Chondrocyte (in vitro differentiated cells): ENCODE data around the gene ATF3. TPM values are rescaled to one million over a fixed set of nuclear protein-coding genes. Genes with fewer than 3 reads are reported as not detected.

Experiments
- DNase-seq: peaks from one replicate; pipeline ENCODE4 v3.0.0; 2021; ENCODE audit warnings: mixed read lengths, low spot score
- H3K27ac Mint-ChIP-seq: one replicate; pipeline ENCODE4 v1.8.0; 2021; ENCODE audit warnings: mild to moderate bottlenecking, moderate library complexity, mixed read lengths; ENCODE audit not compliant: unreplicated experiment
- H3K27me3 Mint-ChIP-seq: 2 replicates; pipeline ENCODE4 v1.8.0; 2021; ENCODE audit warnings: low read depth, mixed read lengths
- H3K36me3 Mint-ChIP-seq: 2 replicates; pipeline ENCODE4 v1.8.0; 2021; ENCODE audit warnings: low read depth, mixed read lengths
- H3K4me1 Mint-ChIP-seq: 2 replicates; pipeline ENCODE4 v1.8.0; 2021; ENCODE audit warnings: low read depth, mild to moderate bottlenecking, mixed read lengths
- H3K4me3 Mint-ChIP-seq: one replicate; pipeline ENCODE4 v1.8.0; 2021; ENCODE audit warnings: mild to moderate bottlenecking, moderate library complexity, mixed read lengths; ENCODE audit not compliant: unreplicated experiment
- H3K9me3 Mint-ChIP-seq: 2 replicates; pipeline ENCODE4 v1.8.0; 2021; ENCODE audit warnings: low read depth, mixed read lengths
- CTCF ChIP-seq: fragments of 200-600 bp; sonication (generic); IDR thresholded peaks from 2 replicates; pipeline ENCODE4 v1.5.0; 2021; ENCODE audit warnings: antibody characterized with exemption, mild to moderate bottlenecking, moderate library complexity
- total RNA-seq: library from RNA; stranded (reverse); gene quantifications from 3 replicates; pipeline ENCODE4 v1.2.1, GENCODE V29; 2021

ATF3 gene
- total RNA-seq, 1 donor from 2014 or later, result 50.2 TPM

- DNase-seq, result no peak
- H3K27ac Mint-ChIP-seq, result no peak overlapping the region
- no peak overlapping the region for H3K4me3 Mint-ChIP-seq
- TF ChIP-seq CTCF, result no peak
- no peaks in the 10 kb centered on the region for H3K36me3 Mint-ChIP-seq
- no peaks in the 10 kb centered on the region for H3K9me3 Mint-ChIP-seq
- peaks cover 23% of the 10 kb centered on the region for H3K4me1 Mint-ChIP-seq
- H3K27me3 Mint-ChIP-seq, result peaks cover 2% of the 10 kb centered on the region
Measured at GRCh38 chr1:212594640-212595039, 13.9 kb upstream of the ATF3 start.

GRCh38 chr1:212595229-212595628, 13.3 kb upstream of the ATF3 start:
- peaks cover 8% of the 10 kb centered on the region for H3K27me3 Mint-ChIP-seq
- H3K36me3 Mint-ChIP-seq, result no peaks in the 10 kb centered on the region
- H3K4me3 Mint-ChIP-seq, result no peak overlapping the region
- peaks cover 23% of the 10 kb centered on the region for H3K4me1 Mint-ChIP-seq
- no peaks in the 10 kb centered on the region for H3K9me3 Mint-ChIP-seq
- H3K27ac Mint-ChIP-seq, result no peak overlapping the region
- no peak for DNase-seq
- no peak for TF ChIP-seq CTCF

GRCh38 chr1:212595787-212596714, 12.5 kb upstream of the ATF3 start:
- no peak for DNase-seq
- Mint-ChIP-seq H3K36me3 (no peaks in the 10 kb centered on the region), H3K4me1 (peaks cover 23% of the 10 kb centered on the region), H3K9me3 (no peaks in the 10 kb centered on the region), H3K27me3 (peaks cover 11% of the 10 kb centered on the region), H3K4me3 (peak overlapping the region; percentile 10), H3K27ac (peak overlapping the region; percentile 92)
- peak; percentile 75 for TF ChIP-seq CTCF

GRCh38 chr1:212596798-212597197, 11.8 kb upstream of the ATF3 start:
- H3K4me1 Mint-ChIP-seq, result peaks cover 23% of the 10 kb centered on the region
- no peak for DNase-seq
- H3K36me3 Mint-ChIP-seq, result no peaks in the 10 kb centered on the region
- no peak for TF ChIP-seq CTCF
- peaks cover 11% of the 10 kb centered on the region for H3K27me3 Mint-ChIP-seq
- no peak overlapping the region for H3K4me3 Mint-ChIP-seq
- H3K9me3 Mint-ChIP-seq, result no peaks in the 10 kb centered on the region
- peak overlapping the region; percentile 92 for H3K27ac Mint-ChIP-seq

GRCh38 chr1:212597487-212597886, 11.1 kb upstream of the ATF3 start:
- no peaks in the 10 kb centered on the region for H3K36me3 Mint-ChIP-seq
- H3K4me1 Mint-ChIP-seq, result peaks cover 23% of the 10 kb centered on the region
- no peak overlapping the region for H3K4me3 Mint-ChIP-seq
- H3K27me3 Mint-ChIP-seq, result peaks cover 14% of the 10 kb centered on the region
- H3K27ac Mint-ChIP-seq, result peak overlapping the region; percentile 67
- no peaks in the 10 kb centered on the region for H3K9me3 Mint-ChIP-seq
- DNase-seq, result no peak
- no peak for TF ChIP-seq CTCF
